Mesendoderm (in vitro differentiated cells): ENCODE measurements around the gene GCN1.
"Not testable (repeated sequence)": the region's sequence is repeated elsewhere in the genome, so short reads cannot be mapped to it uniquely, and the experiment has no call there.

Experiments
- DNase-seq: peaks from one replicate; pipeline ENCODE4 v3.0.0; 2013
- H2AK5ac ChIP-seq: 2 replicates; pipeline ENCODE4 v1.6.1; 2013; ENCODE audit warnings: low read length, inconsistent platforms
- H2BK120ac ChIP-seq: 2 replicates; pipeline ENCODE4 v1.6.1; 2013; ENCODE audit warnings: low read depth, mild to moderate bottlenecking, low read length, moderate library complexity, mixed read lengths
- H2BK15ac ChIP-seq: replicated peaks from 2 replicates; pipeline ENCODE4 v1.6.1; 2013; ENCODE audit warnings: low read depth, mild to moderate bottlenecking, moderate library complexity
- H2BK5ac ChIP-seq: 2 replicates; pipeline ENCODE4 v1.6.1; 2013; ENCODE audit warnings: low read length, inconsistent platforms
- H3K18ac ChIP-seq: 2 replicates; pipeline ENCODE4 v1.6.1; 2013; ENCODE audit warnings: mild to moderate bottlenecking, low read length, mixed read lengths
- H3K23ac ChIP-seq: one replicate; pipeline ENCODE4 v1.6.1; 2013; ENCODE audit warnings: low read length
- H3K27ac ChIP-seq: 2 replicates; pipeline ENCODE4 v1.5.1; 2013; ENCODE audit warnings: low read depth, mild to moderate bottlenecking, inconsistent platforms, low read length, moderate library complexity
- H3K27me3 ChIP-seq: 2 replicates; pipeline ENCODE4 v1.6.1; 2013; ENCODE audit warnings: low read length, control low read depth, mild to moderate bottlenecking, inconsistent platforms; ENCODE audit not compliant: insufficient read depth, poor library complexity
- H3K36me3 ChIP-seq: 2 replicates; pipeline ENCODE4 v1.6.1; 2013; ENCODE audit warnings: low read length, inconsistent platforms; ENCODE audit not compliant: control insufficient read depth, insufficient read depth
- H3K4ac ChIP-seq: one replicate; pipeline ENCODE4 v1.6.1; 2013; ENCODE audit warnings: low read depth, mild to moderate bottlenecking, low read length, moderate library complexity
- H3K4me1 ChIP-seq: 2 replicates; pipeline ENCODE4 v1.6.1; 2013; ENCODE audit warnings: low read depth, low read length, inconsistent platforms; ENCODE audit not compliant: control insufficient read depth
- H3K4me2 ChIP-seq: 2 replicates; pipeline ENCODE4 v1.6.1; 2013; ENCODE audit warnings: low read length
- H3K4me3 ChIP-seq: 2 replicates; pipeline ENCODE4 v1.5.1; 2013; ENCODE audit warnings: mild to moderate bottlenecking, low read length
- H3K56ac ChIP-seq: one replicate; pipeline ENCODE4 v1.6.1; 2013; ENCODE audit warnings: low read length
- H3K79me1 ChIP-seq: 2 replicates; pipeline ENCODE4 v1.6.1; 2013; ENCODE audit warnings: low read length, inconsistent platforms
- H3K79me2 ChIP-seq: 2 replicates; pipeline ENCODE4 v1.6.1; 2013; ENCODE audit warnings: mild to moderate bottlenecking, low read length; ENCODE audit not compliant: control insufficient read depth, insufficient read depth
- H3K9ac ChIP-seq: 2 replicates; pipeline ENCODE4 v1.6.1; 2013; ENCODE audit warnings: low read length, inconsistent platforms
- H4K5ac ChIP-seq: one replicate; pipeline ENCODE4 v1.6.1; 2013; ENCODE audit warnings: low read length
- H4K8ac ChIP-seq: one replicate; pipeline ENCODE4 v1.6.1; 2013; ENCODE audit warnings: low read depth, mild to moderate bottlenecking, control low read depth, low read length, moderate library complexity
- WGBS: extraction: QIAGEN DNeasy Blood & Tissue Kit; methylation state at CpG from one replicate; pipeline ENCODE4 v1.1.7; 2013; ENCODE audit warnings: low lambda C conversion rate, missing lambda C conversion rate; ENCODE audit not compliant: insufficient coverage; ENCODE audit errors: extremely low coverage; 5-methylcytosine and 5-hydroxymethylcytosine counted together

GCN1 gene

GRCh38 chr12:120200364-120200800 is 5.9 kb upstream of the GCN1 start:
- H3K27me3 ChIP-seq, result no peaks in the 10 kb centered on the region
- no peak overlapping the region for H2BK120ac ChIP-seq
- H4K8ac ChIP-seq, result no peak overlapping the region
- peak overlapping the region; percentile 93 for H3K18ac ChIP-seq
- no peak overlapping the region for H2BK15ac ChIP-seq
- H3K36me3 ChIP-seq, result peaks cover 17% of the 10 kb centered on the region
- peak overlapping the region; percentile 95 for H3K4me3 ChIP-seq
- no CpG with 5 or more reads among the region's 16 CpGs for WGBS
- H3K4me1 ChIP-seq, result peaks cover 2% of the 10 kb centered on the region
- H3K79me1 ChIP-seq, result peaks cover 3% of the 10 kb centered on the region
- H3K9ac ChIP-seq, result peak overlapping the region; percentile 99
- no peak overlapping the region for H4K5ac ChIP-seq
- H2BK5ac ChIP-seq, result peak overlapping the region; percentile 39
- DNase-seq, result no peak
- peak overlapping the region; percentile 74 for H3K23ac ChIP-seq
- peak overlapping the region; percentile 87 for H3K56ac ChIP-seq
- peak overlapping the region; percentile 92 for H2AK5ac ChIP-seq
- peak overlapping the region; percentile 96 for H3K4ac ChIP-seq
- H3K79me2 ChIP-seq, result peaks cover 30% of the 10 kb centered on the region
- H3K4me2 ChIP-seq, result peak overlapping the region; percentile 49
- H3K27ac ChIP-seq, result peak overlapping the region; percentile 48

- peak overlapping the region; percentile 48 for H3K27ac ChIP-seq
- no peak overlapping the region for H3K23ac ChIP-seq
- no peaks in the 10 kb centered on the region for H3K27me3 ChIP-seq
- H2BK5ac ChIP-seq, result no peak overlapping the region
- peak overlapping the region; percentile 95 for H3K4me3 ChIP-seq
- H3K18ac ChIP-seq, result no peak overlapping the region
- no peak overlapping the region for H4K5ac ChIP-seq
- no peak overlapping the region for H3K4ac ChIP-seq
- peak overlapping the region; percentile 99 for H3K9ac ChIP-seq
- H4K8ac ChIP-seq, result no peak overlapping the region
- peaks cover 30% of the 10 kb centered on the region for H3K79me2 ChIP-seq
- H2BK120ac ChIP-seq, result no peak overlapping the region
- no peak overlapping the region for H2BK15ac ChIP-seq
- no peak overlapping the region for H2AK5ac ChIP-seq
- peak overlapping the region; percentile 87 for H3K4me2 ChIP-seq
- DNase-seq, result no peak
- peaks cover 17% of the 10 kb centered on the region for H3K36me3 ChIP-seq
- no CpG with 5 or more reads among the region's 12 CpGs for WGBS
- H3K4me1 ChIP-seq, result peaks cover 2% of the 10 kb centered on the region
- H3K56ac ChIP-seq, result peak overlapping the region; percentile 87
- H3K79me1 ChIP-seq, result peaks cover 3% of the 10 kb centered on the region
These were observed 5.2 kb upstream of the GCN1 start for GRCh38 chr12:120199595-120200306.

DNA sequence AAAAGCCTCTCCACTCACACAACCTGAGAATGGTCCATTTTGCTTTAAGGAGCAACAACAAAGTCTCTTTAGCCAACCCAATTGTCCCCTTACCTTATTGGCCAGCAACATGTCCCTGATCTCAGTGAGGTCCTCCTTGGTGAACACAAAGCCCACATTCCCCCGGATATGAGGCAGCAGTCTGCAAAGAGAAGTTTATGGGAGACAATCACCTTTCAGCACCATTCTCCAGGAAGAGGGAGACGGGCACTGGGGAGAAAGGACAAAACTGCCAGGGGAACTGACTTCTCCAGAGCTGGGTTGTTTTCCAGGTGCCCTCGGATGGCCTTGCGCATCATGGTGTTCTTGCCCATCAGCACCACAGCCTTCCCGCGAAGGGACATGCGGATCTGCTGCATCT is 4.5 kb upstream of the GCN1 start:
- H3K36me3 ChIP-seq, result peaks cover 17% of the 10 kb centered on the region
- peak overlapping the region; percentile 99 for H3K9ac ChIP-seq
- H2AK5ac ChIP-seq, result no peak overlapping the region
- H3K18ac ChIP-seq, result no peak overlapping the region
- H3K4ac ChIP-seq, result no peak overlapping the region
- peak overlapping the region; percentile 87 for H3K4me2 ChIP-seq
- H2BK15ac ChIP-seq, result no peak overlapping the region
- H2BK5ac ChIP-seq, result no peak overlapping the region
- H2BK120ac ChIP-seq, result no peak overlapping the region
- no peak overlapping the region for H4K5ac ChIP-seq
- WGBS, result no CpG with 5 or more reads among the region's 7 CpGs
- H3K27me3 ChIP-seq, result no peaks in the 10 kb centered on the region
- peak overlapping the region; percentile 3 for H3K4me3 ChIP-seq
- H3K56ac ChIP-seq, result peak overlapping the region; percentile 87
- peaks cover 3% of the 10 kb centered on the region for H3K79me1 ChIP-seq
- H3K27ac ChIP-seq, result no peak overlapping the region
- DNase-seq, result no peak
- no peak overlapping the region for H4K8ac ChIP-seq
- no peak overlapping the region for H3K23ac ChIP-seq
- H3K79me2 ChIP-seq, result peaks cover 35% of the 10 kb centered on the region
- H3K4me1 ChIP-seq, result peaks cover 2% of the 10 kb centered on the region

GRCh38 chr12:120197542-120197887 is 3.0 kb upstream of the GCN1 start:
- Histone ChIP-seq H3K4me3 (no peak overlapping the region), H2BK5ac (no peak overlapping the region)

GRCh38 chr12:120196817-120197541 is 2.5 kb upstream of the GCN1 start:
- not testable (repeated sequence) for H3K27ac ChIP-seq, H2AK5ac ChIP-seq, H2BK5ac ChIP-seq, H3K79me1 ChIP-seq, H4K8ac ChIP-seq, H3K4me1 ChIP-seq, DNase-seq, H3K18ac ChIP-seq, H4K5ac ChIP-seq, H3K4me3 ChIP-seq, H2BK120ac ChIP-seq, H2BK15ac ChIP-seq, H3K27me3 ChIP-seq, H3K23ac ChIP-seq, H3K4ac ChIP-seq
- peaks cover 17% of the 10 kb centered on the region for H3K36me3 ChIP-seq
- H3K56ac ChIP-seq, result peak overlapping the region; percentile 27
- no CpG with 5 or more reads among the region's 7 CpGs for WGBS
- H3K4me2 ChIP-seq, result peak overlapping the region; percentile 8
- peaks cover 50% of the 10 kb centered on the region for H3K79me2 ChIP-seq
- peak overlapping the region; percentile 39 for H3K9ac ChIP-seq

More at GRCh38 chr12:120197542-120197887, 3.0 kb upstream of the GCN1 start:
- no peak for DNase-seq
- Histone ChIP-seq H3K27ac (no peak overlapping the region), H3K27me3 (no peaks in the 10 kb centered on the region), H3K36me3 (peaks cover 17% of the 10 kb centered on the region), H3K79me2 (peaks cover 48% of the 10 kb centered on the region), H3K23ac (no peak overlapping the region), H3K9ac (peak overlapping the region; percentile 39), H2BK15ac (no peak overlapping the region), H3K4me2 (peak overlapping the region; percentile 8), H4K8ac (no peak overlapping the region), H3K79me1 (peaks cover 3% of the 10 kb centered on the region), H3K4me1 (peaks cover 2% of the 10 kb centered on the region), H3K18ac (no peak overlapping the region), H2BK120ac (no peak overlapping the region), H3K56ac (peak overlapping the region; percentile 27), H3K4ac (no peak overlapping the region), H2AK5ac (no peak overlapping the region), H4K5ac (no peak overlapping the region)
- WGBS, result no CpG with 5 or more reads among the region's 4 CpGs
